HepG2 (cell line): Measurements from ENCODE around the gene CLTA. TPM values are rescaled to one million over a fixed set of nuclear protein-coding genes. Genes with fewer than 3 reads are reported as not detected.

Source experiments
- NFAT5 ChIP-seq: sonication (generic); formaldehyde crosslinking; IDR thresholded peaks from 2 replicates; pipeline ENCODE4 v1.4.0; 2020; ENCODE audit warnings: missing genetic modification reagents
- RERE ChIP-seq: IDR thresholded peaks from 2 replicates; pipeline ENCODE4 v1.6.1; 2016; ENCODE audit warnings: low read depth, missing genetic modification reagents, missing compliant biosample characterization
- ZBTB40 ChIP-seq, 2 experiments: fragments of 450-650 bp in 1 of 2; sonication (generic) in 1 of 2; formaldehyde crosslinking in 1 of 2; IDR thresholded peaks; 2 replicates each; pipeline versions ENCODE4 v1.6.1 to v1.8.0; 2016 to 2022; ENCODE audit warnings: antibody characterized with exemption in 1 of 2, mild to moderate bottlenecking in 1 of 2, missing genetic modification reagents in 1 of 2
- ZNF564 ChIP-seq: sonication (generic); formaldehyde crosslinking; IDR thresholded peaks from 2 replicates; pipeline ENCODE4 v1.8.1; 2023; ENCODE audit warnings: mild to moderate bottlenecking, missing genetic modification reagents
- ZNF678 ChIP-seq: sonication (generic); formaldehyde crosslinking; IDR thresholded peaks from 2 replicates; pipeline ENCODE4 v1.4.0; 2020; ENCODE audit warnings: mild to moderate bottlenecking, missing genetic modification reagents
- polyA plus RNA-seq, 8 experiments: library from polyadenylated mRNA; depleted of rRNA in 3 of 8; stranded (reverse) in 7 of 8; unstranded in 1 of 8; fragments of >200 nt; fragmentation: Illumina TruSeq in 4 of 8; extraction: Trizol in 4 of 8; gene quantifications; 2 replicates each; pipeline versions ENCODE4 v1.2.1 to v1.2.3, GENCODE V29; 2011 to 2016; ENCODE audit warnings: low read depth in 4 of 8, missing spikeins in 1 of 8, mixed read lengths in 1 of 8; ENCODE audit not compliant: insufficient read depth in 1 of 8
- total RNA-seq, 5 experiments: library from RNA; depleted of rRNA; stranded (reverse); fragments of >200 nt; fragmentation: Illumina TruSeq; extraction: Trizol; gene quantifications; 2 replicates each; pipeline ENCODE4 v1.2.3, GENCODE V29; 2016; ENCODE audit warnings: low read depth in 1 of 5

The CLTA gene
- total and polyA plus RNA-seq, 2 of the 13 experiments (the other 11 are each of a cell fraction or from before 2014, with no cell fraction given) = 143 to 222 TPM

GRCh38 chr9:36190388-36191289 is at the start of gene CLTA (continued):
- peak; percentile 35 for TF ChIP-seq ZBTB40 (IDR thresholded peaks at IDR 0.05)
- TF ChIP-seq ZBTB40 (CRISPR knock-in tag; IDR thresholded peaks at IDR 0.05) = 0 out of 2 replicates have a peak, but pooled peaks have one; percentile 57
- peak; percentile 45; the same call in 1 of the 2 replicates for TF ChIP-seq ZNF564 (CRISPR knock-in tag)
- TF ChIP-seq RERE (CRISPR knock-in tag) = no peak
- TF ChIP-seq NFAT5 (CRISPR knock-in tag) = no peak
- peak; percentile 94 for TF ChIP-seq ZNF678
